Rectal smooth muscle tissue (tissue), 1 donor: ENCODE results near the gene MRPL36.

Experiments used
- H3K27ac ChIP-seq: one replicate; pipeline ENCODE4 v1.7.0; 2013; ENCODE audit warnings: low read depth, low read length, inconsistent platforms
- H3K27me3 ChIP-seq: one replicate; pipeline ENCODE4 v1.7.0; 2013; ENCODE audit warnings: low read length; ENCODE audit not compliant: control insufficient read depth, insufficient read depth
- H3K36me3 ChIP-seq: one replicate; pipeline ENCODE4 v1.7.0; 2013; ENCODE audit warnings: low read length; ENCODE audit not compliant: control insufficient read depth, insufficient read depth
- H3K4me1 ChIP-seq: one replicate; pipeline ENCODE4 v1.7.0; 2013; ENCODE audit warnings: low read length; ENCODE audit not compliant: control insufficient read depth, insufficient read depth
- H3K4me3 ChIP-seq: one replicate; pipeline ENCODE4 v1.7.0; 2013; ENCODE audit warnings: low read length
- H3K9ac ChIP-seq: one replicate; pipeline ENCODE4 v1.7.0; 2013; ENCODE audit warnings: low read length

The MRPL36 gene

GRCh38 chr5:1787472-1788047, 12.1 kb downstream of the MRPL36 start:
- H3K27me3 ChIP-seq: peaks cover under 1% of the 10 kb centered on the region
- no peaks in the 10 kb centered on the region for H3K36me3 ChIP-seq
- no peak overlapping the region for H3K27ac ChIP-seq

GRCh38 chr5:1786621-1787471, 12.8 kb downstream of the MRPL36 start:
- H3K27ac ChIP-seq: no peak overlapping the region
- no peaks in the 10 kb centered on the region for H3K36me3 ChIP-seq
- peaks cover 2% of the 10 kb centered on the region for H3K27me3 ChIP-seq
- H3K4me3 ChIP-seq: no peak overlapping the region
- no peak overlapping the region for H3K9ac ChIP-seq
- no peaks in the 10 kb centered on the region for H3K4me1 ChIP-seq

More at GRCh38 chr5:1787472-1788047, 12.1 kb downstream of the MRPL36 start:
- no peaks in the 10 kb centered on the region for H3K4me1 ChIP-seq
- no peak overlapping the region for H3K9ac ChIP-seq
- H3K4me3 ChIP-seq: no peak overlapping the region

- no peak overlapping the region for H3K9ac ChIP-seq
- peaks cover 2% of the 10 kb centered on the region for H3K27me3 ChIP-seq
- H3K27ac ChIP-seq: no peak overlapping the region
- no peaks in the 10 kb centered on the region for H3K4me1 ChIP-seq
- H3K36me3 ChIP-seq: no peaks in the 10 kb centered on the region
- H3K4me3 ChIP-seq: no peak overlapping the region
Observed at GRCh38 chr5:1785984-1786383, 13.7 kb downstream of the MRPL36 start.

- Histone ChIP-seq H3K4me3 (no peak overlapping the region), H3K9ac (no peak overlapping the region), H3K36me3 (no peaks in the 10 kb centered on the region), H3K4me1 (no peaks in the 10 kb centered on the region), H3K27me3 (peaks cover 2% of the 10 kb centered on the region), H3K27ac (no peak overlapping the region)
Observed at GRCh38 chr5:1785062-1785461, 14.6 kb downstream of the MRPL36 start.

- H3K9ac ChIP-seq: no peak overlapping the region
- H3K27ac ChIP-seq: no peak overlapping the region
- H3K36me3 ChIP-seq: no peaks in the 10 kb centered on the region
- H3K4me1 ChIP-seq: no peaks in the 10 kb centered on the region
- peaks cover 2% of the 10 kb centered on the region for H3K27me3 ChIP-seq
- no peak overlapping the region for H3K4me3 ChIP-seq
Observed at GRCh38 chr5:1784197-1785050, 15.2 kb downstream of the MRPL36 start.

DNA sequence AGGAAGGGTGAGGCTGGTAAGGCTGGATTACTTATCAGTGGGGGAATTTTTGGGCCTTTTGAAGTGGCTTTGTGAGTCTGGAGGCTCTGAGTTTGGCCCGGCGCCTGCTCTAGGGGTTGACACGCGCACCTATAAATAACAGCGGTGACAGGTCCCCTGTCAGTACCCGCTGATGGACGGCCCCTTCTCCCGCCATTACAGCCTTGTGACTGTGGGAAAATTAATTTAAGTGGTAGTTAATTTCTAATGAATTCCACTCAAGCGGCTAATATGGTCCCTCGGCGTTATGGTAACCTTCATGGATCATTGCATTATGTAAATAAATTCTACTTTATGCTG, 16.5 kb downstream of the MRPL36 start:
- Histone ChIP-seq H3K9ac (no peak overlapping the region), H3K4me1 (no peaks in the 10 kb centered on the region), H3K27me3 (peaks cover 2% of the 10 kb centered on the region), H3K4me3 (no peak overlapping the region), H3K36me3 (no peaks in the 10 kb centered on the region), H3K27ac (no peak overlapping the region)

DNA sequence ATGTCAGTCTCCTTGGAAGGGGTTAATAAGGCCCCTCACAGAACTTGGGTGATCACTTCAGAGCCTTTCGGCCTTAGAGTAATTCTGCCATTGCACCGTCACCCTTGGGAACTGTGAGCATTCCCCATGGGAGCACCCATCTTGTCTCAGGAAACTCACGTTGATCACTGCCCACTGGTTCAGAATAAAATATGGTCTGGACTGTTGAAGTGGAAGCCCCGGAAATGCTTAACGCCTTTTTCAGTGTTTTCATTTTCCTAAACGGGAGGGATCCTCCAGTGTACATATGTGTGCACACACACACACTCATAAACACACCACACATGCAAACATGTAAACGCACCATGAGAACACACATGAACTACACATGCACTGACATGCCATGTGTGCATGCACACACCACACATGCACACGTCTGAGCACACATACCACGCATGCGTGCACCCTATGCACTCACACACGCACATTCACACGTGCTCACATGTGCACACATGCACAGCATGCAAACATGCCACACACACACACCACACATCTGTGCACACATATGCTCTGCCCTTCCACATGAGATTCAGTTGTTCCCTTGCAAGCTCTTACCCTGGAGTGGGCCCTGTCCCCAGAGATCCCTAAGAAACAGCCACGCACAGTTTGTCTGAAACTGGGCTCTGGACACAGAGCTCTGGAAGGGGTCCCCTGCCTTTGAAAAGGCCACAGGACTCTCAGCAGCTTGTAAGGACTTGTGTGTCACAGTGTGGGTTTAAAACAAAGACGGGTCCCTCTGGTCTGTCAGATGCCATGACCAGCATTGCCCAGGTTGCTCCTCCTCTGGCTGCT, 17.0 kb downstream of the MRPL36 start:
- H3K4me1 ChIP-seq: no peaks in the 10 kb centered on the region
- peaks cover 2% of the 10 kb centered on the region for H3K27me3 ChIP-seq
- H3K4me3 ChIP-seq: no peak overlapping the region
- H3K36me3 ChIP-seq: no peaks in the 10 kb centered on the region
- H3K27ac ChIP-seq: no peak overlapping the region
- H3K9ac ChIP-seq: no peak overlapping the region

GRCh38 chr5:1781726-1782384, 17.8 kb downstream of the MRPL36 start:
- Histone ChIP-seq H3K9ac (no peak overlapping the region), H3K27ac (no peak overlapping the region), H3K36me3 (no peaks in the 10 kb centered on the region), H3K4me1 (no peaks in the 10 kb centered on the region), H3K4me3 (no peak overlapping the region), H3K27me3 (peaks cover 2% of the 10 kb centered on the region)

- H3K4me1 ChIP-seq: no peaks in the 10 kb centered on the region
- no peaks in the 10 kb centered on the region for H3K36me3 ChIP-seq
- no peak overlapping the region for H3K4me3 ChIP-seq
- no peak overlapping the region for H3K27ac ChIP-seq
- H3K27me3 ChIP-seq: peaks cover 2% of the 10 kb centered on the region
- H3K9ac ChIP-seq: no peak overlapping the region
Observed at GRCh38 chr5:1781107-1781506, 18.5 kb downstream of the MRPL36 start.

GRCh38 chr5:1780614-1780930, 19.1 kb downstream of the MRPL36 start:
- Histone ChIP-seq H3K27me3 (peaks cover 2% of the 10 kb centered on the region), H3K36me3 (no peaks in the 10 kb centered on the region), H3K27ac (no peak overlapping the region), H3K4me3 (no peak overlapping the region), H3K9ac (no peak overlapping the region), H3K4me1 (no peaks in the 10 kb centered on the region)

DNA sequence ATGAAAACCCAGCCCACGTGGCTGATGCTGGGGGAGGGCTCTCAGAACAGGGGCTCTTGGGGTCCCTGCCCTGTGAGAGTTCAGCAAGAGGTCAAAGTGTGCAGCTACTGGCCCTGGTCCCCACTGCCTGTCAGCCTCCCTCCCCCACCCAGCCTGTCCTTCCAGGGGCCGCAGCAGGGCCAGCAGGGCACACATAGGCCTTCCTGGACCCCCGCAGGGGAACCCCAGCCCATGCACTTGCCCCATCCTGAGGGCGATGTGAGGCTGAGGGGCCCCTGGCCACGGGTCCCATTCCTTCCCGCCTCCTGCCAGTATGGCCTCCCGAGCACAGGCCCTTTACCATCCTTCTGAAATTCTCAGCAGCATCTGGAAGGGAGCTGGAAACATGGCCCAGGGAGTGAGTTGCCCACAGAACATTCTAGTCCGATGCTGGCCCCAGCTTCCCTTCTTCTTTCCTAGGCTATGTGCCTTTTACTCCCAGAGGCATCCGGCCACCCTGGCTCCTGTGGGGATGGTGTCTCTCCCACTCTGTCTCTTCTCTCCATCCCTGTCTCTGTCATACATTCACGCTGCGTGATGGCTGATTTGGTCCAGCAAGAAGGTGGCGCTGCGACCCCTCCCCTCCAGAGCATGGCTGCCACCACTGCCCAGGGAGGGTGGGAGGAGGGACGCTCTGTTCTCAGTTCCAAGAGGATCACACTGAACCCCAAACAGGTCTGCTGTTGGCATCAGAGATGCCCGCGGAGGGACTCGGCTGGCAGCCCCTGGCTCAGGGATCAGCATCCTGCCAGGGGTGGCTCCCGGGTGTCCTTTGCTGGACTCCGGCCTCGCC, 19.6 kb downstream of the MRPL36 start:
- no peak overlapping the region for H3K27ac ChIP-seq
- H3K4me3 ChIP-seq: no peak overlapping the region
- H3K27me3 ChIP-seq: peaks cover 2% of the 10 kb centered on the region
- no peak overlapping the region for H3K9ac ChIP-seq
- H3K4me1 ChIP-seq: no peaks in the 10 kb centered on the region
- H3K36me3 ChIP-seq: no peaks in the 10 kb centered on the region
